Kidney epithelial cell (primary cell): Measurements from ENCODE around the gene WDR43. TPM values are rescaled to one million over a fixed set of nuclear protein-coding genes. Genes with fewer than 3 reads are reported as not detected.

ENCODE experiments used
- DNase-seq: peaks from one replicate; pipeline ENCODE4 v3.0.0-alpha.2; 2010; ENCODE audit warnings: low read depth
- H3K27me3 ChIP-seq: 2 replicates; pipeline ENCODE4 v1.6.0; 2011; ENCODE audit warnings: low read length; ENCODE audit not compliant: control insufficient read depth, insufficient read depth
- H3K36me3 ChIP-seq: 2 replicates; pipeline ENCODE4 v1.5.1; 2011; ENCODE audit warnings: low read length; ENCODE audit not compliant: control insufficient read depth, insufficient read depth
- H3K4me3 ChIP-seq: 2 replicates; pipeline ENCODE4 v1.5.1; 2011; ENCODE audit warnings: low read depth, mild to moderate bottlenecking, control low read depth, low read length
- total RNA-seq: library from RNA; depleted of rRNA; stranded (reverse); fragments of >200 nt; gene quantifications from 2 replicates; pipeline ENCODE4 v1.2.3, GENCODE V29; 2015
- TF ChIP-seq, protein P1 (sequence below): IDR thresholded peaks from 2 replicates; pipeline ENCODE4 v1.5.1; 2011; ENCODE audit warnings: mild to moderate bottlenecking, moderate library complexity, low read length, control low read depth, inconsistent platforms; ENCODE audit not compliant: insufficient read depth, poor library complexity, severe bottlenecking

WDR43 gene
- total RNA-seq, 1 donor from 2014 or later: 66.0 TPM

- TF ChIP-seq, protein P1, sequence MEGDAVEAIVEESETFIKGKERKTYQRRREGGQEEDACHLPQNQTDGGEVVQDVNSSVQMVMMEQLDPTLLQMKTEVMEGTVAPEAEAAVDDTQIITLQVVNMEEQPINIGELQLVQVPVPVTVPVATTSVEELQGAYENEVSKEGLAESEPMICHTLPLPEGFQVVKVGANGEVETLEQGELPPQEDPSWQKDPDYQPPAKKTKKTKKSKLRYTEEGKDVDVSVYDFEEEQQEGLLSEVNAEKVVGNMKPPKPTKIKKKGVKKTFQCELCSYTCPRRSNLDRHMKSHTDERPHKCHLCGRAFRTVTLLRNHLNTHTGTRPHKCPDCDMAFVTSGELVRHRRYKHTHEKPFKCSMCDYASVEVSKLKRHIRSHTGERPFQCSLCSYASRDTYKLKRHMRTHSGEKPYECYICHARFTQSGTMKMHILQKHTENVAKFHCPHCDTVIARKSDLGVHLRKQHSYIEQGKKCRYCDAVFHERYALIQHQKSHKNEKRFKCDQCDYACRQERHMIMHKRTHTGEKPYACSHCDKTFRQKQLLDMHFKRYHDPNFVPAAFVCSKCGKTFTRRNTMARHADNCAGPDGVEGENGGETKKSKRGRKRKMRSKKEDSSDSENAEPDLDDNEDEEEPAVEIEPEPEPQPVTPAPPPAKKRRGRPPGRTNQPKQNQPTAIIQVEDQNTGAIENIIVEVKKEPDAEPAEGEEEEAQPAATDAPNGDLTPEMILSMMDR: no peak
- no peaks in the 10 kb centered on the region for H3K27me3 ChIP-seq
- no peak overlapping the region for H3K4me3 ChIP-seq
- H3K36me3 ChIP-seq: no peaks in the 10 kb centered on the region
- peak; percentile 49 for DNase-seq
Observed at GRCh38 chr2:28904802-28905457, 10.5 kb downstream of the WDR43 start.

DNA sequence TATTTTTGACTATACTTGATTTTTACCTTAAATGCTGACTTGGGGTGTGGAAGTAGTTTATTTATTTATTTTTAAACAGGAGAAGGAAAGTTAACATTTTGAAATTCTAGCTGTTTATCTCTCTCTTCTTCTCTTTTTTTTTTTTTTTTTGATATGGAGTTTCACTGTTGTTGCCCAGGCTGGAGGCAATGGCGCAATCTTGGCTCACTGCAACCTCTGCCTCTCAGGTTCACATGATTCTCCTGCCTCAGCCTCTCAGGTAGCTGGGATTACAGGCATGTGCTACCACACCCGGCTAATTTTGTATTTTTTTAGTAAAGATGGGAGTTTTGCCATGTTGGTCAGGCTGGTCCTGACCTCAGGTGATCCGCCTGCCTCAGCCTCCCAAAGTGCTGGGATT, 11.1 kb downstream of the WDR43 start:
- H3K4me3 ChIP-seq: no peak overlapping the region
- DNase-seq: no peak
- H3K36me3 ChIP-seq: no peaks in the 10 kb centered on the region
- no peaks in the 10 kb centered on the region for H3K27me3 ChIP-seq
- TF ChIP-seq, protein P1: no peak

DNA sequence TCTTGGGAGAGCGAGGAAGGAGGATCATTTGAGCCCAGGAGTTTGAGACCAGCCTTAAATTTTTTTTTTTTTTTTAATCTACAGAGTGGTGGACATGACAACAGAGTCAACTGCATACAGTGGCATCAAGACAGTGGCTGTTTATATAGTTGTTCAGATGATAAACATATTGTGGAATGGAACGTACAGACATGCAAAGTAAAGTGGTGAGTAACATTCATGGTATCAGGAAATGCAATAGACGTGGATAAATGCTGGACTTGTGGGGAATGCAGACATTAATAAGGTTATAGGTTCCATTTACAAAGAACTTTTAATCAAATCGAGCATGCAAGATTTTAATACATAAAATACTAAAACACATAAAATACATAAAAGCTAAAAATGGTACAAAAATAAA, 11.9 kb downstream of the WDR43 start:
- no peak for DNase-seq
- TF ChIP-seq, protein P1: no peak
- Histone ChIP-seq H3K27me3 (no peaks in the 10 kb centered on the region), H3K4me3 (no peak overlapping the region), H3K36me3 (no peaks in the 10 kb centered on the region)

DNA sequence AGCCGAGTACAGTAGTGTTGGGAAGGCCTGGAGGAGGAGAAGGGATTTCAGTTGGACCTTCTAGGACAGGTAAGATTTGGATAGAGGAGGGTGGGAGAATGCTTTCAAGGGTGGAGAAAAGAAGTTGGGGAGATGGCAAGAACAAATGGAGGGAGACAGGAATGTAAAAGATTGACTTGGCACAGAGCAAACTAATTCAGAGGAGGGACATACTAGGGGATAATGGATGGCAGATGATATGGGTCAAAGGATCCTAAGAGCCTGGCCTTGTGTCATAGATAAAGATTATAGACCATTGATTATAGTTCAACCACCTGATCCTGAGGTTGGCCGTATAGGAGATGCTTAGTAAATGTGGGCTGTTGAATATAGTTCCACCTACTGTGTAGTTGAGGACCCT, 12.4 kb downstream of the WDR43 start:
- TF ChIP-seq, protein P1: no peak
- Histone ChIP-seq H3K36me3 (no peaks in the 10 kb centered on the region), H3K27me3 (no peaks in the 10 kb centered on the region), H3K4me3 (no peak overlapping the region)
- no peak for DNase-seq

DNA sequence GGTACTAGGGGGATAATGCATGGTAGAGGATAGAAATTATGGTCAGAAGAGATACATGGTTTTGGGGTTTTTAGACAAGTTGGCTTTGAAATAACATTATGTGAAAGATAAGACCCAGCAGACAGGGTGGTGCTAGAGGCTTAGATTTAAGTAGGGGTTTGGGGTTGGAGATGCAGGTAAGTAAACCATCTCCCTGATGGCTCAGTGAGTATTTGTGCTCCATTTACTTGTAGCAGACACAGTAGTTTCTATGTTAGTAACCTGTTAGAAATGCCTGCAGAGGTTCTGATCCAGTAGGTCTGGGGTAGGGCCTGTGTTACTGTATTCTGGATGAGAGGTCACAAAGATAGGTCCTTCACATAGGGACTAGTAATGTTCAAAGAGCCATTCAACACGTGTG, 13.7 kb downstream of the WDR43 start:
- Histone ChIP-seq H3K36me3 (no peaks in the 10 kb centered on the region), H3K4me3 (no peak overlapping the region), H3K27me3 (no peaks in the 10 kb centered on the region)
- TF ChIP-seq, protein P1: no peak
- no peak for DNase-seq
